Central memory CD4-positive, alpha-beta T cell (primary cell): ENCODE measurements around the gene ACER3.
"Not testable (repeated sequence)": the region's sequence is repeated elsewhere in the genome, so short reads cannot be mapped to it uniquely, and the experiment has no call there.

Experiments used
- DNase-seq: peaks from one replicate; pipeline ENCODE4 v3.0.0; 2022

Gene ACER3

DNA sequence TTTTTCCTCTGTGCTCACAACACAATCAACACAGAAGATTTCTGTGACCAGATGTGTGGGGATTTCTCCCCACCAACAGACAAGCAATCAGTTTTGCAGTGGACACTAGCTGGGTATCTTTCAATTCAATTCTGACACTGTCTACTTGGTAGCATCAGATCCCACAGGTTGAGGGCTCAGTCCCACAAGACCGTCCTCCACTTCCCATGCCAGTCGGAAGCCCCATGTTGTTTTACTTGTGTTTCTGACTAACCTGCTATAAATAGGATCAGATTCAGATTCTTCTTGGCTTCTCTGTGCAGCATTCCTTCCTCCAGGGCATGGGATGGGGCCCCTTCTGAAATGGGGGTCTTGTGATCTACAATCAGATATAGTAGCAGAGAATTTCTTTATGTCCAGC lies 19.6 kb downstream of the ACER3 start:
- DNase-seq = no peak

GRCh38 chr11:76880956-76881355 lies 20.2 kb downstream of the ACER3 start:
- no peak for DNase-seq

DNA sequence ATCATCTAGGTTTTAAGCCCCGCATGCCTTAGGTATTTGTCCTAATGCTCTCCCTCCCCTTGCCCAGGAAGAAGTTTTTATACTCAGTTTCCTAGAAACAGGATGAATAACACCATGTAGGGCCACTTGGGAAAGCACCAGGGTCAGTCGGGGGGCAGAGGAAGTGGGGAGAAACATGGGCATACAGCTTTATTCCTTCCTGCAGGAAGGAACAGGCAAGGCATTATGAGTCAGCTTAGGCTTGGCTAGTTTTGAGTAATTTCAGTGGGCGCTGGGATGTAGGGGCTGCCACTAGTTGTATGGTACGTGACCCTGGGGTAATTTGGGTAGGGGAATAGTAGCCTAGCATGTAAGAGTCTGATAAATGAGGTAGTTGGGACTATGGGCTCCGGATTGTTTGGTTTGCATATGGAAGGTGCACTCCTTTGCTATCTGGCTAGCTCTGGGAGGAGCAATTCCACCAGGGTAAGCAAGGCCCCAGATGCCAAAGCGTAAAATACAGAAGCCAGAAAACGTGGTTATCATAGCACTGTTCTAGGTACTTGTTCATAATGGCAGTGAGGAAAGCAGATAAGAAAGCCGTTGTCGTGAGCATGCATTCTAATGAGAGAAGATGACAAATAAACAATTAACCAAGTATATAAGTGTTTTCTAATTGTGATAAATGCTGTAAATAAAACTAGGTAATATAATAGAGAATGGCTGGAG lies 24.8 kb downstream of the ACER3 start:
- DNase-seq = no peak

GRCh38 chr11:76888989-76889388 lies 28.3 kb downstream of the ACER3 start:
- no peak for DNase-seq

DNA sequence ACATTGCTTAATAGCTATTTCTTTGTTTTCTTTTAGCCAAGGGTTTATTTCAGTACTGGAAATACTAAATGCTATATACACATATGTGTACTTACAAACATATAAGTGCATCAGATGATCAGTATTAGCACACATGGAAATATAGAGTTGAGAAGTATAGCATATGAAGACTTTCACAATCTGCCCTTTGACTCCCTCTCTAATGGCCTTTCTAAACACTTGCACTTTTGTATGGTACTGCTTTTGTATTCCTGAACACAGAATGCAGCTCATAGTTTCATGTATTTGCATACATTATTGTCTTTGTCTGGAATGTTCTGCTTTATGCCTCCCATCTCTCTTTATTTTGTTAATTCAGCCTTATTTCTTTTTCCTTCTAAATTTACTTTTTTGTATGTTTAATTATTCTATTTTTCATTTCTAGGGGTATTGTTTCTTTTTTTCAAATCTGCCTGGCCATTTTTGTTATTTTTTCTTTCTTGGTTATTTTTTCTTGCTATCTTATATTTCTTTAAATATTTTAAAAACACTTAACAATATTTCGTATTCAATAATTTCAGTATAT lies 28.8 kb downstream of the ACER3 start:
- no peak for DNase-seq

GRCh38 chr11:76890329-76890728 lies 29.6 kb downstream of the ACER3 start:
- no peak for DNase-seq

DNA sequence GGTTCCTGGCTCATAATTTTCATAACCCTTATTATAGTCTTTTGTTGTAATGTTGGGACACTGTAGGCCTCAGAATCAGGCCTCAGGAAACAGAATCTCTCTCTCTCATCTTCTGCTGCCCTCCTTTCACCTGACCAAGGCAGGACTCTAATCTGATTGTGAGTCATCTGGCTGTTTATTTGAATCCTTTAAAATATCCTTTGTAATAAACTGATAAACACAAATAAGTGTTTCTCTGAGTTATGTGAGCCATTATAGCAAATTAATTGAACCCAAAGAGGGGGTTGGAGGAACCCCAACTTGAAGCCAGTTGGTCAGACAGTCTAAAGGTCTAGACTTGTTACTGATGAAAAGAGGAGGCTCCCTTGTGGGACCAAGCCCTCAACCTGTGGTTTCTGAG lies 30.6 kb downstream of the ACER3 start:
- no peak for DNase-seq

- DNase-seq = no peak
Observed at GRCh38 chr11:76891793-76892192, 31.1 kb downstream of the ACER3 start.

DNA sequence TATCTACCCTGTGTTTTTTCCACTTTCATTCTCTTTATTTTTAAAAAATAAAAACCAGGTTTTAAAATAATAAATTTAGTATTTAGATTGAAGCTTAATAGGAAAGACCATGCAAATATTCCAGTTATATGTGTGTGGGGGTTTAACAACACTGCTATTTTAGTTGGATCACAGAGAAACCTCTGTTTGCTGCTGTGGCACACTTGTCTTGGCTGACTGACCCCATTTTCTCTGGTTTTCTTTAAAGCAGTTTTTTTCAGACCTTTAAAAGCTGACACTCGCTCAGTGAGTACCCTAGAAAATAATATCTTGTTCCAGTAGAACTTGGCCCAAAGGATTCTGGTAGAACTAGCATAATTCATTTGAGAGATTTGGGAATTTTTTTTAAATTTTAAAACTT lies 31.6 kb downstream of the ACER3 start:
- DNase-seq = no peak

- no peak for DNase-seq
Observed at GRCh38 chr11:76897233-76897632, 36.5 kb downstream of the ACER3 start.

DNA sequence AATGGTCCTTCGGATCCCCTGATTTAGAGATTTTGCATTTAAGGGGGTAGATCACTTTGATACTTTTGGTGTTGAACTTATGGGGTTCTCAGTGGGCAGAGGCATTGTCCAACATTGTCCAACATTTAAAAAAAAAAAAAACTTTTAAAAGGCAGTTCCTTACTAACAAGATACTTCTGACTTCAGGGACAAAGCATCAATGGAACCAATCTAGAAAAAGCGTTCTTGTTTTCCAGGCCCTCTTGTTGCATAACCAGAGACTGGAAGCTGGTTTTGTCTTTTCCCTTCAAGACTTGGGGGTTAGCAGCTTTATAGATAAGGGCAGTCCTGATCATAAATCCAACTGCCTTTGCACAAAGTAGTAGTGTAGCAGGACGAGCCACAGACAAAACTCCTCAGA lies 40.4 kb downstream of the ACER3 start:
- no peak for DNase-seq

DNA sequence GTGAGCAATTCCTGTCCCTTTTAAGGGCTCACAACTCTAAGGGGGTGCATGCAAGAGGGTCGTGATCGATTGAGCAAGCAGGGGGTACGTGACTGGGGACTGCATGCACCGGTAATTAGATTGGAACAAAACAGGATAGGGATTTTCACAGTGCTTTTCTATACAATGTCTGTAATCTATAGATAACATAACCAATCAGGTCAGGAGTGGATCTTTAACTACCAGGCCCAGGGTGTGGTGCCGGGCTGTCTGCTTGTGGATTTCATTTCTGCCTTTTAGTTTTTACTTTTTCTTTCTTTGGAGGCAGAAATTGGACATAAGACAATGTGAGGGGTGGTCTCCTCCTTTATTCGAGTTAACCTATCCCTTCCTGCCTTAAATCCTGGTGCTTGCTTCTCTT lies 40.9 kb downstream of the ACER3 start:
- DNase-seq = not testable (repeated sequence)

DNA sequence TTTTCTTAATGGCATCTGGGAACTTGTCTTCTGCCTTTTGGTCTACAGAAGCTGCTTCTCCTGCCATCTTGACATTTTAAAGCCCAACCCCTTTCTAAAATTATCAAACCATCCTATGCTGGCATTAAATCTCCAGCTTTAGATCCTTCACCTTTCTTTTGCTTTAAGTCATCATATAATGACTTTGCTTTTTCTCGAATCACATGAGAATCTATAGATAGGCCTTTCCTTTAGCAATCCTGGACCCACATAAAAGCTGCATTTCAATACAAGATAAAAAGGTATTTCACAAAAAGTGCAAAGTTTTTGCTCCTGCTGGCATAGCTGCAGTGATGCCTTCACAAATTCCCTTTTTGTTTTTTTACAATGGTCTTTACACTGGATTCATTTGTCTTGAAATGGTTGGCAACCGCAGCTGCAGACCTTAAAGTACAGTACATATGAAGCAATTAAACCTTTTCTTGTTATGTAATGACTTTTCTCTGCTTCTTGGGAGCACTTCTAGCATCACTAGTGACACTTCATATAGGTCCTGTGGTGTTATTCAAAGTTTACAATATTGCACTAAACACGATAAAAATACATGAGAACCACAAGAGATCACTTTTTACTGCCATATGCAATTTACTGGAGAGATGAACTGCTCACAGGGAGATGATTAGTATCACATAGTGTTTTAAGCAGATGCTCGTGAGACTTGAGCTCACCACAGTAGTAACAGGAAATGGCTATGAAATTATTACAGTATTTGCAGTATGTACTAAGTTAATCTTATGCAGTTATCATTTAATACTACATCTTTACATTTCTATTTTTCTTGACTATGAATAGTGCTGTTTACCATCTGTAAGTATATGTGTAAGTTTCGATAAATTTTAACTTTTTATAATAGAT lies 41.6 kb downstream of the ACER3 start:
- no peak for DNase-seq

GRCh38 chr11:76903325-76903724 lies 42.6 kb downstream of the ACER3 start:
- DNase-seq = no peak

- DNase-seq = no peak
Observed at GRCh38 chr11:76910620-76911414, 50.1 kb downstream of the ACER3 start.

- DNase-seq = no peak
Observed at GRCh38 chr11:76911415-76911808, 50.7 kb downstream of the ACER3 start.

DNA sequence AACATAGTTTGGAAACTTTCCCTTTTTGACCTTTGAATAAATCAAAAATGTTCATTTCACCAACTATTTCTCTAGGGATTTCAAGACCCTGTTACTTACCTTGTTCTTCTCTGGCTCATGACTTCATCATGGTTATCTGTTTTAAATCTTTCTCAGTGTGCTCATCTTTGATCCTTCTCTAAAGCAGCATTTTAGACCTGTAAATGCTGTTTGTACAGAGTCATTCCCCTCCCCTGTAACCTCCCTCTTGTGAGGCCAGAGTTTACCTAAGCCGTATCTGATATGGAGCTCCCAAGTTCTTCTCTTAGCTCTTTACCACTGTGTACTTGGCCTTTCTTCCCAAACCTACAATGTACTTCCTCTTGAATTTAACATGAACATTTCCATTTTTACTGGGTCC lies 56.0 kb downstream of the ACER3 start:
- no peak for DNase-seq

DNA sequence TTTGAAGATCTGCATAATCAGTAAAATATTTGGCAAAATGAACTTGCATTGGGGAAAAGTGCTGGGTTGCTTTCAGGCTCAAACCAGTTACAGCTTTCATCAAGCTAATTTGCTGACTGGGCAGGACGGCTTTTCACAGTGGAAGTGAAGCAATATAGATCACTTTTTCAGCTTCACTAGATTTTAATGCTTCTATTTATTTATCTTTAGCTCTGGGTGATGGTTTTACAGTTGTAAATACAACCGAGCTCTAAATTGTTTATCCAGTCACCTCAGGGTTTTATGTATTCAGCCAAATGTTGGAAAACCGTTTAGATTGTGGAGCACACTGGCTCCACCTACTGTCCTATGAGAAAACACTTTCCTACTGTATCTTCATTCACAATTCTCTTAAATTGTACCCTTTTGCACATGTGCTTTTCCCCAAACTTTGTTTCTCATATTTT lies 58.2 kb downstream of the ACER3 start:
- peak; percentile 12 for DNase-seq

DNA sequence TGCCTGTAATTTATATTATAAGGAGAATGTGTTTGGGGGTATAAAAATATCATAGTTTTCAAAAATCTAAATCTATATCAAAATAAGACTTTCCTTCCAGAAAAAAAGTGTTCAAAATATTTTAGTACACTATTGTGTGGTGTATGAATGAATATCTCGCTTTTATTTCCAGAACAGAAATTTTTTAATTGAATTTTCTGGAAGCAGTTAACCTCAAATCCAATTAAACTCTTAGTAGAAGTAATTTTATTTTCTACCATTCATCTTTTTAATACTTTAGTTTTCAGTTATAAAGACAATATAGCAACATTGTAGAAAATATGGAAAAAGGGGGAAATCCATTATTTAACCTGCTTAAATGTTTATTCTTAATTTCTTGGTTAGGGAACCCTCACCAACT lies 58.7 kb downstream of the ACER3 start:
- DNase-seq = no peak

DNA sequence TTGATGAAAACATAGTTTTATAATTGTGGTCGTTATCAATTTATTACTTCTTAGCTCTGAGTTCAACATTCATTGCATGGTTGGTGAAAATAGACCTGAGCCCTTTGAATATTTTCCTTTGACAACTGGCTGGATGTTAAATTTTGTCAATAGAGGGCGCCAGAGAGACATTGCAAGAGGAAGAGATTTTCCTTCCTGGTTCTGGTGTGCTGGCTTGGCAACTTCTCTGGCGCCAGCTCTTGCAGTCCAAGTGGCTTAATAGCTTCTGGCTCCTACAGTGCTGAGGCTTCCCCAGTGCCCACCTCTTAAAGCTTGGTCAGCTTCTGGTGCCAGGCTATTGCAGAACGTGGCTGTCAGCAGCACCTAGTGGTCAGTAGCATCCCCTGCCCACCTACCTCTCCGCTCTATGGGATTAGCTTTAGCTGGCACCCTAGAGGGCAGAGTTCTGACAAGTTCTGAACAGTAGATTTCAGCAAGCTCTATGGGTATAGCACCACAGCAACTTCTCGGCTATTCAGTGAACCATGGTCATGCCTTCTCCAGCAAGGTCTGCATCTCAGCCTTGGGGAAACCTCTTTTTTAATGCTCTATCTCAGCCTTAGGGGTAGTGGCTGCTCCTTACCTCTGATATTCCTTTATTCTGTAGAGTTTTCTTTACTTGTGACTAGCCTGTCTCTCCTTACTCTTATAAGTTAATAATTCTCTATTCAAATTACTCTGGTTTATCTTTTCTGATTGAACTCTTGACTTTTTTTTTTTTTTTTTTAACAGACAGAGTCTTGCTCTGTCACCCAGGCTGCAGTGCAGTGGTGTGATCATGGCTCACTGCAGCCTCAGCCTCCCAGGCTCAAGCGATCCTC lies 59.4 kb downstream of the ACER3 start:
- DNase-seq = peak; percentile 65

DNA sequence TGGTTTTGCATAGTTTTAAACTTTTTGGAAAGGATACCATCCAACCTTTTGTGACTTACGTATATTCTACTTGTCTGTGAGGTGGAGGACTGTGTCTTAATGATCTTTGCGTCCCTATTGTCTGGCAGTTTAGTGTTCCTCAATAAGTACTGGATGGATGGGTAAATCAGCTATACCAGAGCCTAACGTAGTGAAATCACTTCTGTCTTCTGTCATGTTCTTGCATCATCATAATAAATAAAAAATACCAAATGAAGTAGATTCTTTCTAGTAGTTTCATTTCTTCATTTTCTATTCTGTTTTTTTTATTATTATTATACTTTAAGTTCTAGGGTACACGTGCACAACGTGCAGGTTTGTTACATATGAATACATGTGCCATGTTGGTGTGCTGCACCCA lies 66.4 kb downstream of the ACER3 start:
- DNase-seq = no peak

DNA sequence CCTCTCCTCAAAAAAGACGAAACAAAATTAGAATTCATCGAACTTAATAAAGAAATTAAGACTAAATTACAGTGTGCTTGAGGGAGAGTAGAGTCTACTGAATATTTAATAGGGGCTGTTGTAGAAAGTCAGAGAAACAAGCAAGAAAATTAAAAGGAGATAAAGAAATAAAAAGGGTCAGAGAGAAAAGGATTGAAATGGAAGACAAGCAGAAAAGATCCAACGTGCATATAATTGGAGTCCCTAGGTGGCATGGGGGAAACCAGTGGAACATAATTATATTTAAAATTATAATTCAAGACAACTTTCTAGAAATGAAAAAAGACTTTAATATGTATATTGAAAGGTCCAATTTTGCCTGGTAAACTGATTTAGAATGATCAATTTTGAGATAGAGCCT lies 74.3 kb downstream of the ACER3 start:
- no peak for DNase-seq
